Stimulated activated CD4-positive, alpha-beta T cell treated with anti-CD3 and anti-CD28 coated beads, Interleukin-12 subunit alpha, Interleukin-12 subunit beta, amount 100 ng/mL, for 48 hours (primary cell): ENCODE results near the gene SALL1.

Experiments
- DNase-seq, 3 donors: peaks; one replicate each; pipeline ENCODE4 v3.0.0-alpha.2; 2020; ENCODE audit warnings: low read depth in 2 of 3, low spot score in 1 of 3

Gene SALL1

DNA sequence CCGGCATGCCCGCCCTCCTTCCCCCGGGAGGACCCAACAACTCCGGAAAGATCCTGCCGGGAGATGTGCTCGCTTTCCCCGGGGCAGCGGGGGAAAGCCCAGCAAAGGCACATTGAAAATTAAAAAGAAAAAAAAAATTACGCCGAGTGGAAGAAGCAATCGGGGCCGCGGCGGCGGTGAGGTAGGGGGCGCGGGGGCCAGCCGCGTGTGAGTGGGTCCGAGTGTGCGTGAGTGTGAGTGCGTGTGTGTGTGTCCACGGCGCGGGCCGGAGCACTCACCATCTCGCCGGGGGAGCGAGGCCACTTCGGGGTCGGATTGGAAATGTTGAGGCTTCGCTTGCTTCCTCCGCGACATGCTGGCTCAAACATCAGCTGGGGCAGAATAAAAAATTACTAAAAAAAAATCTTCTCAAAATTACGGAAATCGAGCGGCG is at the start of gene SALL1:
Gene SALL1, minus strand, starts transcription at position 383 of the 433 bp plus-strand sequence. Its CDS starts 29 bp downstream, at position 354.
- no peak for DNase-seq

DNA sequence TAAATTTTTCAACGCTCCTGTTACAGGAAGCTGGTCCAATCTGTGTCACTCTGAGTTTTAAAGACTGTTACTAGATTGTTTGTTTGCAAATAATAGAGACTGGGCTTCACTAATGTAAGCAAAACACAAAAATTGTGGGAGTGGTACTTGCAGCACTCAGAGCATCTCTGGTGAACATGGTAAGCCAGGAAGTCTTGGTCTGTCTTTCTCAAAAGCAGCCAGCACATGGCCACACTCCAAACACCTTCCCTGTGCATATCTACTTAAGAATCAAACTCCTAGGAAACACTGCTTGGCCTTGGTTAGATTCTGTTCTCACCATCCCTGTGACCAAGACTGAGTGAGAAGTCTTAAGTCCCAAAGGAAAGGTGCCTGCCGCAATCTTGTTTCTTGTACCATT is 49.7 kb upstream of the SALL1 start:
- DNase-seq: no peak

- no peak for DNase-seq
These were observed 47.1 kb upstream of the SALL1 start for GRCh38 chr16:51197953-51198748.

DNA sequence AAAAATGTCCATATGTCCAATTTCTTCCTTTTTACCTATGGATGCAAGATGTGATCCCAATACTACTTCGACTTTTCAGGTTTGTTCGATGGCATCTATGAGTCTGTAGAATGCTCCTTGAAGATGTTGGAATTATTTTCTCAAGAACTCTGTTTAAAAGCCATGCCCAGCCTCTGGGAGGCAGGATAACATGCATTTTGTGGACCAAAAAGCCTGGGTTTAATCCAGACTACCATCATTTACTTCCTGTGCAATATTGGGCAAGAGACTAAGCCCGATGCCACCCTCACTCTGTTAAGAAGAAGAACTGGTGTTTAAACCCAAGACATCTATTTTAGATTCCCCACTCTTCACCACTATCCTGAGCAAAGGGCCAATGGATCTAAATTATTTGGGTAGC is 42.8 kb upstream of the SALL1 start:
- DNase-seq: no peak

DNA sequence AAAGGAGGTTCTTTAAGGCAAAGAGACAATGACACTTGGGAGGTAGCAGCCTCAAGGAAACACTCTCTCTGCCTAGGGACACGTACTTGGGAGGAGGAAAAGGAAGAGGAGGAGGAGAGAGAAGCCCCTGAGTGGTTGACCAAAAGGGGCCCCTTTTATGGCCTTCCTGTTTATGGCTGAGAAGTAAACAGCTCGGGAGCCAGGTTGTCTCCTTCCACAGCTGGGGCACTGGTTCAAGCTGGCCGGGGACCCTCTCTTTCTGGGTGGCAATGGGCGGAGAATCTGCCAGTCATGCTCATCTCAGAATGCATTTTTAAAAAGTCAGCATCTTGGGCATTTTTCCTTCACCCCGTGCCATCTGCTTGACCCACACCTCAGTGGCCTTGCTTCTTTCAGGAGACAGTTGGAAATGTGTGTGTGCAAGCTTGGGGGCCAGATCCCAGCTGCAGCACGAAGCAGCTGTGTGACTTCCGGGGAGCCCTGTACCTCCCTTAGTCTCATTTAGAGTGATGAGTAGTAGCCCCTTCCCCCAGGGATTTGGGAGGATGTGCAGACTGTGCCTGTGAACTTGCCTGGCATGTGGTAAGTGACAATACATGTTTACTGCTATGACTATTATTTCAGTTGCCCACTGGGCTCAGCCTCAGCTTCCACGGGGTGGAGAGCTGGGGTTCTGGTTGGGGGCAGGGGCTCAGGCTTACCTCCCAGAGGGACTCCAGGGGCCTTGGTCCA is 33.8 kb upstream of the SALL1 start:
- DNase-seq: no peak

DNA sequence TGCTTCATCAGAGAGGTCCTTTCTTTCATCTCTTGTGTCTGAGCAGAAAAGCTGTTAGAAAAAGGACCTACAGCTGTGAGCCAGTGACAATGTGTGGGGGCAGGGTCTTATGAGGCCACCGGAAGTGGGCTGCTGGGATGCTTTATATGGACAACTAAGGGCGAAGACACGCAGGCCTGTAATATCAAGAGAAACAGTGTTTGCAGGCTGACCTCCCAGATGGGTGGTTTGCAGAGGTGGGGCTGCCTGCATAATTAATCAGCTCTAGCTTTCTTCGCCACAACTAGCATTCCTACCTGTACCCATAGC is 30.4 kb upstream of the SALL1 start:
- DNase-seq: no peak

GRCh38 chr16:51180719-51181502 is 29.8 kb upstream of the SALL1 start:
- no peak for DNase-seq

DNA sequence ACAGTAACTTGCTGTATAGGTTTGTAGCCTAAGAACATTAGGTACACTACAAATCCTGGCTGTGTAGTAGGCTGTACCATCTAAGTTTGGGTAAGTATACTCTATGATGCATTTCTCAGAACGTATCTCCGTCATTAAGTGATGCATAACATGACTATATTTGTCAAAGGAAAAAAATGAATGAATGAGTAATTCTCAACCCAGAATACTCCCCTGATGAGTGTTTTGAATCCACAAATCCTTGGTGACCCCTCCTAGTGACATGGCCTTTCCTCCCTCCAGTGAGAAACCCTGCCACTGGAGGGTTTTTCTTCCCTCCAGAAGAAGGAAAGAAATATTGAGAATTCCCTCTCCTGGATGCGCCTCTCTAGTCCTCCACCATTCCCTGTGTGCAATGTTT is 24.0 kb upstream of the SALL1 start:
- DNase-seq: no peak

DNA sequence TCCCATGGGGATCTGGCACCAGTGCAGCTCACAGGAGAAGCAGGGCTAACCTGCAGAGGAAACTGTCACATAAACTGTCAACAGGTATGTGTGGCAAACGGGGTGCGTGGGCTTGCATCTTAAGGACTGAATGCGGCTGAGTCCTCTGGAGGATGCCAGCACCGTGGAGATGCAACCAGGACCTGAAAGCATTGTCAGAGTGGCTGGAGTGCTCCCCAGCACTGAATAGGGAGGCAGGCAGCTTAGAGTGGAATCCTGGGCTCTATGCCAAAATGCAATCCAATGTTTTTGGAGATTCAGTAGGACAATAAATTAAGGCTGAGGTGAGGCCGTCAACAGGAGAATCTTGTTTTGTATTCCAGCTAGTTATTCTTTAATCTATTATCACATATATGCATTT is 21.3 kb upstream of the SALL1 start:
- no peak for DNase-seq

GRCh38 chr16:51168755-51169154 is 17.7 kb upstream of the SALL1 start:
- DNase-seq: no peak

GRCh38 chr16:51167170-51167895 is 16.3 kb upstream of the SALL1 start:
- no peak for DNase-seq

- DNase-seq: no peak
These were observed 15.5 kb upstream of the SALL1 start for GRCh38 chr16:51166541-51166940.

DNA sequence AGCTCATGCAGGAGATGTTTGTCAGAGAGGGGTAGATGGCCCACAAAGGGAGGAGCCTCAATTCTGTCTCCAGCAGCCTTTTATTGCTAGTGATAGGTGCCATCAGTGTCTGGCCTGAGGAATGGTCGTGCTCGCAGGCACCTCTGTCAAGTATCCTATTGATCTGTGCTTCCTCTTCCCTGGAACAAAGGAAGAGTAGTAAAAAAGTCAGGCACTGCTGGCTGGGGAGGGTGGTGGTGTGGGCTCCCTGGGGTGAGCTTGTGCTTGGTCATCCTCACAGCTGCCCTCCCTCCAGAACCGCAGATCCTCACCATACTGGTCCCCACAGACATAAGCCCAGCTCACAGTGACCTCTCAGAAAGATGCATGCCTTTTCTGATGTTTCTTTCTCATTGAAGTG is 15.0 kb upstream of the SALL1 start:
- DNase-seq: no peak

DNA sequence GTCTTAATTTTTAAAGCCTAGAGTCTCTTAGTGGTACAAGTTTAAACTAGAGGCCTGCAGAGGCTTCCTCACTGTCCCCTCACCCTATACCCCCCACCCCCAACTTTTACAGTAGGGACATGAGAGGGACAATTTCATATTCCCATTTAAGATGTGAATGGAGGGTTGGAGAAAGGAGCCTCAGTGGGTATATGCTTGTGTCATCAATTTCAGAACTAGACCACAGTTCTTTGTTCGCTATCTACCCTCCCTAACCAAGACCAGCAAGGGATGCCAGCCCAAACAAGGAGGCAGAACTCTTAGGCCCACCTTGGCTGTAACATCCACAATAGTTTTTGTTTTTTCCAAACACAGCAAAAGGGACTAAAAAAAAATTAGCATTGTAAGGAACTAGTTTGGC is 14.0 kb upstream of the SALL1 start:
- DNase-seq: no peak

GRCh38 chr16:51164574-51164973 is 13.5 kb upstream of the SALL1 start:
- no peak for DNase-seq

DNA sequence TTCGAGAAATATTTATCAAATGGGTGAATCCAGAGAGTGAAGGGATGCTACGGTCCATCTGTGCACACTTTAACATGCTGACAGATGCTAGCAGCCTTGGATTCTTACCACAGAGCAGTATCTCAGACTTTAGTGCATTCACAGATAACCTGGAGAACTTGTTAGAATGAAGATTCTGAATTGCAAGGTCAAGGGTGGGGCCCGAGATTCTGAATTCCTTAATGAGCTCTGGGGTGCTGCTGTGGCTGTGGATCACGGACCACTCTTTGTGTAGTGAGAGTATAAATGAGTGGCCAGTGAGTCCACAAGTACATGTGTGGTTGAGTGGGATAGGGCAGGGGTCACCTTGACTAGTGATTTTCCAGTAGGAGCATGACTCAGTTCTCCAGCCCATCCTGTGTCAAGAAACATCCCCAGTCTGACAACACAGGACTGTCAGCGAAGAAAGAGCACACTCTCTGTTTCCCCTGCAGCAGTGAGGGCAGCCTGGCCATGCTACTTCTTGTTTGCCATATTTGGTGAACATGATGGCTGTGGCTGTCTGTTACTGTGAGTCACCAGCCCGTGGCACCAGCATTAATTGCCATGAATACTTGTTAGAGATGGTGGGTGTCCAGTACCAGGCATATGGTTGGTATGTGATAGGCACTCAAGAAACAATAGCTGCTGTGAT is 13.0 kb upstream of the SALL1 start:
- no peak for DNase-seq

GRCh38 chr16:51163366-51163765 is 12.3 kb upstream of the SALL1 start:
- no peak for DNase-seq

GRCh38 chr16:51161440-51162195 is 10.5 kb upstream of the SALL1 start:
- no peak for DNase-seq

DNA sequence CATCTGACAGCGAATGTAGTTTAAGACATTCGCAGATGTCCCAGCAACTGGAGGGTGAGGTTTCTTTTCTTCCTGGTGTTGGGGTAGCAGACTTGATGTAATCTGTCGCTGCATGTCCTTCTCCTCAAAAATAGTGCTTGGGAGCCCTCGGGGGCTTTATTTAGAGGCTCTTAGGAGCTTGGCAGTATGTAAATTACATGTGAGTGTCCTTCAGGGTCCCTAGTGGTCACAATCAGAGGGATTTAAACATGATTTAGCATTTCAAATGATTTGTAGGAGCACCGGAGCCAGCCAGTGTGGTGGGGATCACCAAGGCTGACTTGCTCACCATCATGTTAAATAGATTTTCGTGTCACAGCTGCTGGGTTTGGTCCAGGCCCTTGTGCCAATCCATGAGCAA is 8.8 kb upstream of the SALL1 start:
- no peak for DNase-seq

DNA sequence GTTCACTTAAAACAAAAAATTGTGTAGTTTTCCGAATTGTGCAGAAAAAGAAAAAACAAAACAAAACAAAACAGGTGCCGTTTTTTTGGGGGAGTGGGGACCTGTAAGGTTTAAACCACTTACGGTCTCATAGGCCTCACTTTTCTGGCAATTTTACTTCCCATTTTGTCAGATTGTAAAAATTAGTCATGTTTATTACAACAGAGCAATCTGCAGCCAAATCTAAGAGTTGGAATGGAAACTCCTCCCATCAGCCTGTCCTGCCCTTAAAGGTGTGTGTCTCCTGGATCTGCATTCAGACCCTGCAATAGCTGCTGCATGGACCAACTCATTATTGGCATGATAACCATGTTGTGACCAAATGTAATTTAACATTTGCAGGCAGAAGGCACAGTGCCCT is 8.2 kb upstream of the SALL1 start:
- no peak for DNase-seq
